Muscle layer of duodenum (tissue), 2 donors: ENCODE results near the gene SETBP1.
A peak's percentile ranks its signal among the peaks of the same experiment; 100 is the strongest.

Experiments used
- H3K27ac ChIP-seq: one replicate; pipeline ENCODE4 v1.7.0; 2013; ENCODE audit warnings: mild to moderate bottlenecking, low read length
- H3K27me3 ChIP-seq: one replicate; pipeline ENCODE4 v1.7.0; 2013; ENCODE audit warnings: low read depth, mild to moderate bottlenecking, control low read depth, low read length
- H3K36me3 ChIP-seq, 2 donors: one replicate each; pipeline ENCODE4 v1.7.0; 2013; ENCODE audit warnings: low read length in 2 of 2, control low read depth in 1 of 2, mild to moderate bottlenecking in 1 of 2; ENCODE audit not compliant: insufficient read depth in 2 of 2, control insufficient read depth in 1 of 2
- H3K4me1 ChIP-seq, 2 donors: one replicate each; pipeline ENCODE4 v1.7.0; 2013; ENCODE audit warnings: low read length in 2 of 2, mild to moderate bottlenecking in 2 of 2, control low read depth in 1 of 2, moderate library complexity in 1 of 2; ENCODE audit not compliant: insufficient read depth in 2 of 2, control insufficient read depth in 1 of 2
- H3K4me3 ChIP-seq, 2 donors: one replicate each; pipeline ENCODE4 v1.7.0; 2013; ENCODE audit warnings: low read length in 2 of 2, low read depth in 1 of 2, mild to moderate bottlenecking in 1 of 2
- H3K9me3 ChIP-seq, 2 donors: one replicate each; pipeline ENCODE4 v1.7.0; 2013; ENCODE audit warnings: low read length in 2 of 2, control low read depth in 1 of 2, mild to moderate bottlenecking in 1 of 2; ENCODE audit not compliant: control insufficient read depth in 1 of 2
- donor health status: healthy.

The SETBP1 gene

DNA sequence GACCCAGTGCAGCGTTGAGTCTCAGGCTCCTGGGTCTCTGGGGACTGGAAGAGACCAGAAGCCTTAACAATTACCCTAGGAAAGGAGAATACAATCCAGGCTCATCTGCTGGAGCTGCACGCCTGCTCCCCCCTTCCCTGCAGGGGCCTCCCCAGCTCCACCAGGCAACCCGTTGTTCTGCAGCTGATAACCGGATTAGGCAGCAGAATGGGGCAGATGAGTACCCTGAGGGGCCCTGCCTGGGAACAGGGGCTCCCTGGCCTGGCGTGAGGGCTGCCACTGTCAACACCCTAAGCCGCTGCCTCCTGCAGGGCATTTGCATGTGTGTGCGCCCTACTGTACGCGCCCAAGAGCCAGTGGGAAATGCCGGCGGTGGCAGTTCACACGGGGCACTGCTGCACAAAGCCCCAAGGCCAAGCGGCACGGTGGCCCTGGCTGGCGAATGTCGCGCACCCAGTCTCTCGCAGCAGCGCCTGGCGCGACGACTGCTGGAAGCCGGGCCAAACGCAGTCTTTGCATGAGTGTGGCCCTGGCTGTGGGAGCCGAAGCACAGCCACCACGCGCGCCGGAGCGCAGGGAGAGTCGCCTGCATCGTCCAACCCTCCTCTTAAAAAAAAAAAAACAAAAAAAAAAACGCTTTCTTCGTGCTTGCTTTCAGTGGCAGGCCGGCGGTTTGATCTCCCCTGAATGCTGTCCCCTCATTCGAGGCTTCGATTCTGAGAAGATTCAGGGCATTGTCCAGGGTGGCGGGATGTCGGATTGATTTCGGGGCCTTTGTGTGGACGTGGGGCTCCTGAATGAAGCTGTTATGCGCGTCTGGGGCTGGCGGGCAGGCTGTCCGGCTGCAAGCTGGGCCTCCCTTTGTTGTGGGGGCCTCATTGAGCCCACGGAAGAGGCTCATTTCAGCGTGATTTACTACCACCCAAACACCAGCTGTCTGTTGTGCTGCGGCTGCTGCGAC lies 63.8 kb downstream of the SETBP1 start:
- Histone ChIP-seq H3K27ac (no peak overlapping the region), H3K9me3 (no peaks in the 10 kb centered on the region), H3K36me3 (no peaks in the 10 kb centered on the region), H3K4me3 (peak overlapping the region in 1 of 2 donors; percentile 5), H3K4me1 (peaks cover 4 to 51% of the 10 kb centered on the region in 2 donors), H3K27me3 (no peaks in the 10 kb centered on the region)

DNA sequence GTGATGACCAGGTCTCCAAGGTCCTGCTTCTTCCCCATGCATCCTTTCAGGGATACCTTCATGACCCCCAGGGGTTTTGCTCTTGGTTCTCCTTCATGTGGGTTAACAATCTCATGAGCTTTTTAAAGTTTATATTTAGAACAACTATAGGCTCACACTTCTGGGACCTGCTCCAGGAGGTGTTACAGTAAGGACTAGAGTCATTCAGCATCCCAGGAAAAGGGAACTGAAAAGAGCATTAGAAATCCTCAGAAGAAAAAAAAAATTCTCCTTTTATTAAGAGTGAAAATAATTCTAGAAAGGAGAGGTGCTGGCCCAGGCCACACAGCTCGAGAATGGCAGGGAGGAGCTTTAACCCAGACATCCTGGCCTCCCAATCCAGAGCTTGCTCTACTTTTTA lies 66.5 kb downstream of the SETBP1 start:
- Histone ChIP-seq H3K27ac (no peak overlapping the region), H3K36me3 (no peaks in the 10 kb centered on the region), H3K4me3 (no peak overlapping the region), H3K4me1 (peaks cover 4 to 38% of the 10 kb centered on the region in 2 donors), H3K27me3 (no peaks in the 10 kb centered on the region), H3K9me3 (no peaks in the 10 kb centered on the region)

DNA sequence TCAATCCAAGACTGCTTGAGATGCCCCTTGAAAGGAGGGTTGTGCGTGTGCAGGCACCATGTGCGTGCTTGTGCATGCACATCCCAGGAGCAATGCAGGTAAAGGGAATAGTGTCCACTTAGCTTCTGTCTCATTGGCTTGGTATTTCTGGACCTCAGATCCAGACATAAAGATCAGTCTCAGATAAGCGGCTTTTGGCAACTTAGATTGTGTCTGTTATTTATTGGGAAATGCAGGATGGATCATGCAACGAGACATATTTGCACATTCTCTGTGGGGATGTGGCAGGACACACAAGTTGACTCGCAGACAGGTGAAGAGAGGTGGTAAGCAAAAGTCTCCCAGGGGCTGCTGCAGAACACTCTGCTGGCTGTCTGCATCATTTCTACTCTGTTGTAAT lies 67.9 kb downstream of the SETBP1 start:
- H3K4me3 ChIP-seq: no peak overlapping the region
- no peak overlapping the region for H3K27ac ChIP-seq
- H3K27me3 ChIP-seq: no peaks in the 10 kb centered on the region
- H3K9me3 ChIP-seq: no peaks in the 10 kb centered on the region
- H3K4me1 ChIP-seq: peaks cover 0 to 26% of the 10 kb centered on the region in 2 donors
- H3K36me3 ChIP-seq: no peaks in the 10 kb centered on the region

DNA sequence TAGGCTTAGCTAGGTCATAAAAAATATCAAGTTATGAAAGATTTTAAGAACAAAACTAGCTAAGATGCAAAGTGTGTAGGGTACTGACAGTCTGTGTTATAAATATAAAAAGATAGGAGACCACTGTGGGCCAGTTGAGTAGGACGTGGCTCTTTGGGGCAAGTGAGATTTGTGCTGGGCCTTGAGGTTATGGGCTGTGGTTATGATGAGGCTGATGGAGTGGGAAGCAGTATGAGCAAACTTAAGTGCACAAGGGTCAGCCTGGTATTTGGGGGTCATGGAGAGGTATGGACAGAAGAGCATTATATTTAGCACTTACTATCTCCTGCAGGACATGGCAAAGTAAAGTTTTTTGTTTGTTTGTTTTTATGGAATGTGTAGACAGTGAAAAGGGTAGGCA lies 70.1 kb downstream of the SETBP1 start:
- no peak overlapping the region for H3K27ac ChIP-seq
- H3K4me3 ChIP-seq: no peak overlapping the region
- no peaks in the 10 kb centered on the region for H3K27me3 ChIP-seq
- no peaks in the 10 kb centered on the region for H3K9me3 ChIP-seq
- peaks cover 0 to 16% of the 10 kb centered on the region in 2 donors for H3K4me1 ChIP-seq
- H3K36me3 ChIP-seq: no peaks in the 10 kb centered on the region

DNA sequence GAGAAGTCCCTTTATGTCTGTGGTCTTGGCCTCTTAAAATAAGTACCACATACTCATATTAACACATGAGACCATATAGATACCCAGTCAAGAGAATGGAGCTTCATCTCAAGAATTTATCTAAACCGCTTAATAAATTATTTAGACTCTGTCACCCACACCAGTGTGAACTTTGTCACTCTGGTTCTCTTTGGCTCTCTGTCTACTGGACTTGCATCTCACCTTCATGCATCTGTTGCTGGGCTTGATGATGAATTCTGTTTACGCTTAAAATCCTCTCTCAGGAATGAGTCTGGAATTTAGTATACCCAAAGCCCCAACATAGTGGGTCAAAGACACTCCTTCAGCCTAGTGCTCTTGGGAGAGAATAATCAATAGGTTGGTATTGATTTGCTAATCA lies 73.9 kb downstream of the SETBP1 start:
- H3K4me1 ChIP-seq: peaks cover 0 to 9% of the 10 kb centered on the region in 2 donors
- no peaks in the 10 kb centered on the region for H3K27me3 ChIP-seq
- H3K36me3 ChIP-seq: no peaks in the 10 kb centered on the region
- no peaks in the 10 kb centered on the region for H3K9me3 ChIP-seq
- no peak overlapping the region for H3K4me3 ChIP-seq
- H3K27ac ChIP-seq: no peak overlapping the region

DNA sequence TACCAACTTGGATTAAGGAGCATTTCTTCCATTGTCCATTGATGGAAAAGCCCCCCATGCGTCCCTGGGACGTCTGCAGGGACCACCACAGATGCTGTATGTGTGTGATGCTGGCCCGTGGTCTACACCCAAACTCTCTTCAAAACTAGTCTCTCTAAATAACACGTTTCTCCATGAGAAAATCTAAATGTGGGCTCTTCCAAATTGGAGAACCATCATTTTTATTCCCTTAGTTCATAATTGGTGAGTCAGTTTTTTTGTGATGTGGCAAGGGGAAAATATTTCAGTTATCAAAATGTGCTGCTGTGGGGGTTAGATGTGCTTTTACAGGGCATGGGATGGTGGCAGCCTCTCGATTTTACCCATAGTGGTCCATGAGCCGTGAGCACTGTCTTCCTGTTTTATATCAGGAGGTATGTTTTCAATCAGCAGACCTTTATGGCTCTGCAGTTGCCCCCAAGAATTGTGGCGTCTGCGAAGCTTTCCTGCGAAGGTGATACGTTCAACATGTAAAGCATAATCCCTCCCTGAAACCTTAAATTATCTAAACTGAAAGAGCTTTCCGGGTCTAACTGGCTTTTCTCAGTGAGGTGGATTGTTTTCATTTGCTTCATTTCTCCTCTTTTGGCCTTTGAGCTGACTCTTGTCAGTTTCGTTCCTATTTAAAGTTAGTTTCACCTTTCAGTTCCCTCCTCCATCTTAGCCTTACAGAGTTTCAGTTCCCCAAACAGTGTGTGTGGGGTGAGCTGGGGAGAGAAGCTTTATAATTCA lies 78.4 kb downstream of the SETBP1 start:
- peak overlapping the region in 1 of 2 donors; percentile 2 for H3K4me3 ChIP-seq
- H3K4me1 ChIP-seq: peaks cover 9 to 18% of the 10 kb centered on the region in 2 donors
- peak overlapping the region; percentile 24 for H3K27ac ChIP-seq

DNA sequence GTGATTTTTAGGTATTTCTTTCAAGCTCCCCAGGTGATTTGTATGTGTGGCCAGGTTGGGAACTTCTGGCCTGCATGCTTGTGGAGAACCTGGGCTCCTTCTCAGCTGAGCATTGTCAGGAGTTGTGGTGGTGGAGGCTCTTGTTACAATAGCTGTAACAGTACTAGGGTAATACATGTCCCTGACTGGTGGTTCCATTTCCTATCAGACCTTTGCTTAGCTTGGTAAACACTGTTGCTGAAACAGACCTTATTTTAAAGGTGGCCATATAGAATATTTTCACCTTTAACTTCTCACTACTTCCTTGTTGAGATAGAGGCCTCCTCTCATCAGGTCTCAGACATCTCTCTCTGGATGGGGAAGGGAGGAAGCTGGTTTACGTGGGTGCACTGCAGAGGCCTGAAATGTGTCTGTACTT lies 79.2 kb downstream of the SETBP1 start:
- Histone ChIP-seq H3K9me3 (no peaks in the 10 kb centered on the region), H3K27ac (peak overlapping the region; percentile 24), H3K36me3 (no peaks in the 10 kb centered on the region), H3K27me3 (no peaks in the 10 kb centered on the region), H3K4me3 (no peak overlapping the region), H3K4me1 (peaks cover 9 to 23% of the 10 kb centered on the region in 2 donors)

More for the DNA sequence above, 78.4 kb downstream of the SETBP1 start:
- Histone ChIP-seq H3K27me3 (no peaks in the 10 kb centered on the region), H3K36me3 (no peaks in the 10 kb centered on the region), H3K9me3 (no peaks in the 10 kb centered on the region)

DNA sequence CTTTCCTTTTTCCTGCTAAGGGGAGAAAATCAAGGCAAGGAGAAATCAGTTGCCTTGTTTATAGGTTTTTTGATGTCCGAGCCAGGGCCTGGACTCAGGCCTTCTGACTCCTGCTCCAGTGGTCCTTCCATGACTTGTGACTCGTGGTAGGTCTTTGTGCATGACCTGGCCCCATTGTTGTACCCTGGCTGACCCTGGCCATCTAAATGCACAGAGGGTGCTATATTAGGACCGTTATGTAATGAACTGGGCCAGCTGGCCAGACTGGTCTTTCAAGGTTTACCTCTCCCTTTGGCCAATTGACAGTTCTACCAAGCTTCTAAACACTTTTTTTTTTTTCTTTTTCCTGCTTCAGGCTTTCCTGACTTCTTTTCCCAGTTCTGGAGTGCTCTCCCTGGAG lies 81.1 kb downstream of the SETBP1 start:
- Histone ChIP-seq H3K4me3 (no peak overlapping the region), H3K27ac (no peak overlapping the region), H3K4me1 (peaks cover 16 to 32% of the 10 kb centered on the region in 2 donors), H3K9me3 (no peaks in the 10 kb centered on the region), H3K27me3 (no peaks in the 10 kb centered on the region), H3K36me3 (no peaks in the 10 kb centered on the region)

DNA sequence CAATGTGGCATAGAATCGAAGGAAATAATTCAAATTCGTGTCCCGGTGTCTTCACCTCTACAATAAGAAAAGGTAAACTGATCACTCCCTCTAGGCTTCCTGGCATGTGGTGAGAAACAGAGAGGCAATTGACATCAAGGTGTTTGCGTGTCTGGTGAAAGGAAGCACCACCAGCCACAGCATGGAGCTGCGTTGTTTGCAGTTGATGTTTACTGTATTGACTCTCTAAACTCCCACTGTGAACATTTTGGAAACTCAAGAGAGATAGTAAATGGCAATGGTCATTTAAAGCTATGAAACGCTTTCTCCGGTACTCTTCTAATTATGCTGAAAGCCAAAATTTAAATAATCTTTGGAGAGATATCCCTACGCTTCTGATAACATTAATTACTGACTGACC lies 82.6 kb downstream of the SETBP1 start:
- Histone ChIP-seq H3K4me1 (peaks cover 16 to 32% of the 10 kb centered on the region in 2 donors), H3K27me3 (no peaks in the 10 kb centered on the region), H3K27ac (no peak overlapping the region), H3K36me3 (no peaks in the 10 kb centered on the region), H3K9me3 (no peaks in the 10 kb centered on the region), H3K4me3 (no peak overlapping the region)

DNA sequence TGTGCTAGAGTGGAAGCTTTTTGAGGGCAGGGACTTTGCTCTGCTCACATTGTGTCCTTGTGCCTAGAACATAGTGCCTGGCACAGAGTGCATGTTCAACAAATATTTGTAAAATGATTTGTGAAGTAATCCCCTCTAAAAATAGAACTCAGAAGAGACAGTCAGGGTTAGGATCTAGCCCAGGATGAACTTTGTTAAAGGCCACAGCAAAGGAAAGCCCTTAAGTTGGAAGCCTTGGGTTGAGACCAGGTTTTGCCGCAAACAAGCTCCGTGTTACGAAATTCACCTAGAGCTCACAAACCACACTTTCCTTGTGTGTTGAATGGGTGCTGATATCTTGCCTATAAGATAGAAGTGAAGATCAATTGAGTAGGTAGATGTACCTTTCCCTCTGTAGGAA lies 84.2 kb downstream of the SETBP1 start:
- no peaks in the 10 kb centered on the region for H3K36me3 ChIP-seq
- no peak overlapping the region for H3K4me3 ChIP-seq
- H3K27me3 ChIP-seq: no peaks in the 10 kb centered on the region
- no peak overlapping the region for H3K27ac ChIP-seq
- H3K9me3 ChIP-seq: no peaks in the 10 kb centered on the region
- H3K4me1 ChIP-seq: peaks cover 13 to 25% of the 10 kb centered on the region in 2 donors

DNA sequence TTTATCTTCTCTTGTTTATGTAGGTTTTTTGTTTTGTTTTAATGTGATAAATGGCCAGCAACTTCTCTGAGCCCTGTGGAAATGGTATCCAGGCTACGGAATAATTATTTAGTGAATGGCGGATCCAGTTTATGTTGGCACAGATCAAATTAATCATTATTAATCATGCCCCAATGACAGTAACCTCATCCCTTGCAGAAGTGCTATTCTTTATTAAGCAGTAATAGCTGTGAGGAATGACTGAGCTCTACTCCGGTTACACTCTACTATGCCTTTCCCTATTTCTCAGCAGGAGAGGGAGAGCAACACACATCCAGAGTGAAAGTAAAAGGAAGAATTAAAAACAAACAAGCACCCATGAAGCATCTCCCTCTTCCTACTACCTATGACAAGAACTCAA lies 84.8 kb downstream of the SETBP1 start:
- Histone ChIP-seq H3K27me3 (no peaks in the 10 kb centered on the region), H3K27ac (no peak overlapping the region), H3K9me3 (no peaks in the 10 kb centered on the region), H3K4me3 (no peak overlapping the region), H3K36me3 (no peaks in the 10 kb centered on the region), H3K4me1 (peaks cover 7 to 19% of the 10 kb centered on the region in 2 donors)
